AG09319 (cell line): ENCODE measurements around the gene SERPINB4.
"Not testable (repeated sequence)": the region's sequence is repeated elsewhere in the genome, so short reads cannot be mapped to it uniquely, and the experiment has no call there.

ENCODE experiments used
- DNase-seq: peaks from one replicate; pipeline ENCODE4 v3.0.0-alpha.2; 2010; ENCODE audit warnings: low read depth; ENCODE audit errors: extremely low read depth
- CTCF ChIP-seq: IDR thresholded peaks from 2 replicates; pipeline ENCODE4 v1.5.1; 2011; ENCODE audit warnings: low read depth, mild to moderate bottlenecking, inconsistent platforms, low read length, moderate library complexity

The SERPINB4 gene

GRCh38 chr18:63644142-63644541 lies at the start of gene SERPINB4:
SERPINB4 (minus strand) TSS chr18:63644256; CDS start chr18:63643577, 679 bp downstream.
- DNase-seq: not testable (repeated sequence)

DNA sequence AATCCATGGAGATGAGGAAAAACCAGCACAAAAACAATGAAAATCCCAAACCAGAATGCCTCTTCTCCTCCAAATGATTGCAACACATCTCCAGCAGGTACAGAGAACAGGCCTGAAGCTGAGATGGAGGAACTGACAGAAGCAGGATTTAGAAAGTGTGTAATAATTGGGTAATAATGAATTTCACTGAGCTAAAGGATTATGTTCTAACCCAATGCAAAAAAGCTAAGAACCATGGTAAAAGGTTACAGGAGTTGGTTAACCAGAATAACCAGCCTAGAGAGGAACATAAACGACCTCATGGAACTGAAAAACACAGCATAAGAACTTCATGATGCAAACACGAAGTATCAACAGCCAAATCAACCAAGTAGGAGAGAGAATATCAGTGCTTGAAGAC lies 45.0 kb upstream of the SERPINB4 start:
- TF ChIP-seq CTCF: no peak

DNA sequence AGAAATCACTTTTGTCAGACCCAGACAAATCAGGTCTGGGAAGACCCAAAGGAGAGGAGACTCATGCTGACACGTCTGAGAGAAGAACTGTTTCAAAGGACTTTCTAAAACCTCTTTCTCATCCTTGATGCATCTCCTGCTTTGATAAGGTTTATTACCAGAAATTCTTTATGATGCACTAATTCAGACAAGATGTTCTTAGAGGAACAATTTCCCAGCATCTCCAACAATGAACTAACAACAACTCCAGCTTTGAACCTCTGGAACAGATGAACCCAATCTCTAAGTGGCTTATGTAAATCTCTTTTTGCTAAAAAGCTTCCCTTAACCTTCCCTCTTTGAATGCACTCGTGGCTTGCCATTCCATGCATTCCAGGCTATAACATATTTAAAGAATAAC lies 42.8 kb upstream of the SERPINB4 start:
- DNase-seq: no peak
- no peak for TF ChIP-seq CTCF

More for the DNA sequence above, 45.0 kb upstream of the SERPINB4 start:
- DNase-seq: no peak

DNA sequence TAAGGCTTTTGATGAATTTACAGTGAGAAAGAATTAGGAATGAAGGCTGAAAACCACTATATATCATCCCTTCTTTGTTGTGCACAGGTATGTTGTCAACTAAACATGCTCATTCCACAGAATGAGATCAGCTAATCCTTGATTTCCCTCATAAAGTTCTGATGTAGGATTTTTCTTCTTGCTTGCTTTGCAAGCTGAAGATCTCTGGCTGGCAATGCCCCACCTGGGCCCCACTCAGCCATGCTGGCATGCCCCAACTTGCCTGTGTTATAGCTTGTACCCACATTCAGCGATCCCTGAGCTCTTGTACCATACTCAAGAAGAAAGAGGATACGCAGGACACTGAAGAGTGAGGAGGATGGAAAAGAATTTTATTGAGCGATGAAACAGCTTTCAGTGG lies 40.7 kb upstream of the SERPINB4 start:
- DNase-seq: no peak
- no peak for TF ChIP-seq CTCF

GRCh38 chr18:63683890-63684289 lies 39.8 kb upstream of the SERPINB4 start:
- TF ChIP-seq CTCF: no peak
- no peak for DNase-seq

DNA sequence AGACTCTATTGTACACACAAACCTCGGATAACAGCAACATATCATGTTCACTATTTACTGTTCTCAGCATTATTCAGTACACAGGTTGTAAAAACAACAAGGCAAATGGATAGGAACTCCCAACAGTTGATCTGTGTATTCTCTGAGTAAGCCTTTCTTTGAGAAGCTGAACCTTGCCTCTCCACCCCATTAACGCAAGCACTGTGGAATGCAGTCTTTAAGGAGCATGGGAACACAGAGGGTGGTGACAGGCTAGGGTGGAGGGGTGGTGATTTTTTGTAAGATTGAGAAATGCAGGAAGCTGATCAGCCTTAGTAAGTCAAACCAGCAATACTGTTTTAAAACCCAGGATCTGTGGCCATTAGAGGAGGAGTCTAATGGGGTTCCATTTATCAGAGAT lies 39.1 kb upstream of the SERPINB4 start:
- DNase-seq: peak; percentile 52

GRCh38 chr18:63681449-63682340 lies 37.6 kb upstream of the SERPINB4 start:
- no peak for DNase-seq
- TF ChIP-seq CTCF: no peak

More for the DNA sequence above, 39.1 kb upstream of the SERPINB4 start:
- TF ChIP-seq CTCF: no peak
